Activated CD8-positive, alpha-beta memory T cell treated with anti-CD3 and anti-CD28 coated beads, Interleukin-2, amount 50 U/mL, for 24 hours (primary cell): ENCODE data around the gene SAP130.
A peak's percentile ranks its signal among the peaks of the same experiment; 100 is the strongest.

Experiments used
- DNase-seq: peaks from one replicate; pipeline ENCODE4 v3.0.0-alpha.2; 2020; ENCODE audit errors: extremely low read depth

The SAP130 gene

DNA sequence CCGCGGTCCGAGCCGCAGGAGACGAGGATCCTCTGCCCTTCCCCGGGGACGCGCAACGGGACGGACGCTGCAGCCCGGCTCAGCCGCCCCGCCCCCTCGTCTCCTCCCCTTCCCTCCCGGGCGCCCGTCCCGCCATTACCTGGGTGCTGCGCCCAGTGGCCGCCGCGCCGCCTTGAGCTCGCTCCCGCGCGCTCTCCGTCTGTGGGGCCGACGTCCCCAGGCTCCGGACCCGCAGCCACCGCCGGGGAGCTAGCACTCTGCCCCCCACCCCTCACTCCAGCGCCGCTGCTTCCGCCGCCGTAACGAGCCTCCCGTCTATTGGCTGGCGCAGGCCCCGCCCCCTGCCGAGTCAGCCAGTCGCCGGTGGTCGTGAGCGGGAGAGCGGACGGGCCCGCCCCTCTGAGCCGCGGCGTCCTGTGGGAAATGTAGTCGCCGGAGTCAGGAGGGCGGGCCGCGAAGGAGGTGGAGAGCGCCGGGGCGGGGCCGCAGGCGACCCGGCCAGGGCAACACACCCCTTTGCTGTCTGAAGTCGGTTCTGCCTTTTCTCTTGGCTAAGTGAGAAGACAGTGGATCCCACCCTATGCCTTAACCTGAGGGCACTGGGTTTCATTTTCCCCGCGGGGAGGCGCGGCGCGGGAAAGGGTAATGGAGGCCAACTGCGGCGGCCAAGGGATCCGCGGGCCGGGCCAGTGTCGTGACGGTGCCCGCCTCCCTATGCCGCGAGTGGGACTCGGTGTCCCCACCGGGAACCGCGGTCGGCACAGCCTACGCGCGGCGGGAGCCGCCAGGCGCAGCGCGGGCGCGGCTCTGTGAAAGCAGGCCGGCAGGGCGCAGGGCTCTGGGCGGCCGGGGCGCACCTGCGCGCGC is at the start of gene SAP130:
Gene SAP130, minus strand, starts transcription at position 259 of the 867 bp plus-strand sequence. CDS start 1,767 bp downstream, outside the sequence.
- peak; percentile 90 for DNase-seq

DNA sequence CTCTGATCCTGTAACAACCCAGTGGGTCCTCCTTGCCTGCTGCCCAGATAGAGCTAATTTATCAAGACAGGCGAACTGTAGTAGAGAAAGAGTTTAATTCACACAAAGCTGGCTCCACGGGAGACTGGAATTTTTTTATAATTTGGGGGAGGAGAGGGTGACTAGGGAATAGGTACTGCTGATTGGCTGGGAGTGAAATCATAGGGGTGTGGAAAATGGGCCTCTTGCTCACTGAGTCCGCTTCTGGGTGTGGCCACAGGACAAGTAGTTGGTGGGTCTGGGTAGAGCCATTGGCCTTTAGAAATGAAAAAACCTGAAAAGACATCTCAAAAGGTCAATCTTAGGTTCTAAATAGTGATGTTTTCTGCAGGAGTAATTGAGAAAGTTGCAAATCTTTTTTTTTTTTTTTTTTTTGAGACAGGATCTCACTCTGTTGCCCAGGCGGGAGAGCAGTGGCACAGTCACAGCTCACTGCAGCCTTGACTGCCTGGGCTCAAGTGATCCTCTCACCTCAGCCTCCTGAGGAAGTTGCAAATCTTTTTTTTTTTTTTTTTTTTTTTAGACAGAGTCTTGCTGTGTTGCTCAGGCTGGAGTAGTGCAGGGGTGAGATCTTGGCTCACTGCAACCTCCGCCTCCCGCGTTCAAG is 48.7 kb upstream of the SAP130 start:
- DNase-seq: no peak

DNA sequence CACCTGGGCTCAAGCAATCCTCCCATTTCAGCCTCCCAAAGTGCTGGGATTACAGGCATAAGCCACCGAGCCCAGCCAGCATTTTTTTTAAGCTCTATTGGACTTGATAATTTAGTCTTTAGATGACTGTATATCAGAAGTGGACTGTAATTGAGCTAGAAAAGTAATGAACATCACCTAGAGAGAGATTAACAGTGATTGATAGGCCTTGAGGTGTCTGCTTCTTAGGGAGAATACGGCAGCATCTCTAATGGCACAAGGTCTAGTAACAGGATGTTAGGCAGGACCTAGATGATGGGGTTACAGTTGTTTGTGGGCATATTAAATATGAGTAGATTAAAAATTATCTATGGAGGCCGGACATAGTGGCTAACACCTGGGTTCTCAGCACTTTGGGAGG is 45.4 kb upstream of the SAP130 start:
- no peak for DNase-seq

DNA sequence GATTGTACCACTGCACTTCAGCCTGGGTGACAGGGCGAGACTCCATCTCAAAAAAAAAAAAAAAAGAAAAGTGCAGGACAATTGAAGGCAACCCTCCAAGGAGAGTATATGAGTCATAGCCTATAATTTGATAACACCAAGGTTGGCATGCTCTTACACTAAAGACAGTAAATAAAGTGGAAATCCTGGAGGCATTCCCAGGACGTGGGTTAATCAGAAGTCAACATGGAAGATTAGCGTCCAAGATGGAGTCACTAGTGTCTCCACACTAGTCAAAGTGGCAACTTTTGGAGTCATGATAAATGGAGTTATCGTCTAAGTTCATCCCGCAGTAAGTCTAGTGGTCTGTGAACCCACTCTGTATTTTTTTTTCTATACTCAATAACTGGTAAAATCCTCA is 41.9 kb upstream of the SAP130 start:
- no peak for DNase-seq

DNA sequence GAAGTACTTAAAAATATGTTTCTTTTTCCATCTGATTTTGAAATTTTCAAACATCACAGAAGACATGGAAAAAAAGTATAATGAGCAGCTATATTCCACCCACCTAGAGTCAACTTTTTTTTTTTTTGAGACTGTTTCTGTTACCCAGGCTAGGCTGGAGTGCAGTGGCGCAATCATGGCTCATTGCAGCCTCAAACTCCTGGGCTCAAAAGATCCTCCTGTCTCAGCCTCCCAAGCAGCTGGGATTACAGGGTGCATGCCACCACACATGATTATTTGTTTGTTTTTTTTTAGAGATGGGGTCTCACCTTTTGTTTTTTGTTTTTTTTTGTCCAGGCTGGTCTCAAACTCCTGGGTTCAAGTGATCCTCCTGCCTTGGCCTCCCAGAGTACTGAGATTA is 36.5 kb upstream of the SAP130 start:
- DNase-seq: no peak

DNA sequence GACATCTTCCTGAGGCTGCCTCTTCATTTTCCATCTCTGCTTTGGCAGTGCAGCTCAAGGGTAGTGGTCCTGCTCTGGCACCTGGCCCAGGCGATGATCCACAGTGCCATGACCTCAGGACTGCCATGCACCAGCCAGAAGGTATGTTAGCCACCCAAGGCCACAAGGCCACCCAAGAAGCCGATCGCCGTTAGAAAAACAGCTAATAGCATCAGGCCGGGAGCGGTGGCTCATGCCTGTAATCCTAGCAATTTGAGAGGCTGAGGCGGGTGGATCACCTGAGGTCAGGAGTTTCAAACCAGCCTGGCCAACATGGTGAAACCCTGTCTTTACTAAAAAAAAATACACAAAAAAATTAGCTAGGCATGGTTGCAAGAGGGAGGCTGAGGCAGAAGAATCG is 34.7 kb upstream of the SAP130 start:
- DNase-seq: no peak

DNA sequence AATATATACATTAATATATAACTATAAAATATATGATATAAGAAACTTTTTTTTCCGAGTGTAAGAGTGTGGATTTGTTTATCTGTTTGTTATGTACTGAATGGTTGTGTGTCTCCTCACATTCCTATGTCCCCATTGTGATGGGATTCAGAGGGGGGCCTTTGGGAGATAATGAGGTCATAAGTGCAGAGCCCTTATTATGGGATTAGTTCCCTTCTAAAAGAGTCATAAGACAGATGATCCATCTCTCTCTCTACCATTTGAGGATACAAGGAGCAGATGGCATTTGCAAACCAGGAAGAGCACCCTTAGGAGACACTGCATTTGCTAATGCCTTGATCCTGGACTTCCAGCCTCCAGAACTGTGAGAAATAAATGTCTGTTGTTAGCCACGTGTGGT is 30.3 kb upstream of the SAP130 start:
- no peak for DNase-seq

DNA sequence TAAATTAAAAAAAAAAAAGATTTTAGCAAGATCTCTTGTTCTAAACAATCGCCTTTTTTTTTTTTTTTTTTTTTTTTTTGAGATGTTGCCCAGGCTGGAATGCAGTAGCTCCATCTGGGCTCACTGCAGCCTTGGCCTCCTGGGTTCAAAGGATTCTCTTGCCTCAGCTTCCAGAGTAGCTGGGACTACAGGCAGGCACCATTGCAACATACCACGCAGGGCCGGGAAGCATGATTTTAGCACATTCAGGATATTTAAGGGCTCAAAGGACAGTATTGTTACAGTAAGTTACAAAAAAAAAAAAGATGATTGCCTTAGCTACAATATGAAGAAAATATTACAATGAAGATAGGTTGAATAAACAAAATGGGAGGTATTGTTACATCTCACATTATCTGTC is 29.5 kb upstream of the SAP130 start:
- no peak for DNase-seq

DNA sequence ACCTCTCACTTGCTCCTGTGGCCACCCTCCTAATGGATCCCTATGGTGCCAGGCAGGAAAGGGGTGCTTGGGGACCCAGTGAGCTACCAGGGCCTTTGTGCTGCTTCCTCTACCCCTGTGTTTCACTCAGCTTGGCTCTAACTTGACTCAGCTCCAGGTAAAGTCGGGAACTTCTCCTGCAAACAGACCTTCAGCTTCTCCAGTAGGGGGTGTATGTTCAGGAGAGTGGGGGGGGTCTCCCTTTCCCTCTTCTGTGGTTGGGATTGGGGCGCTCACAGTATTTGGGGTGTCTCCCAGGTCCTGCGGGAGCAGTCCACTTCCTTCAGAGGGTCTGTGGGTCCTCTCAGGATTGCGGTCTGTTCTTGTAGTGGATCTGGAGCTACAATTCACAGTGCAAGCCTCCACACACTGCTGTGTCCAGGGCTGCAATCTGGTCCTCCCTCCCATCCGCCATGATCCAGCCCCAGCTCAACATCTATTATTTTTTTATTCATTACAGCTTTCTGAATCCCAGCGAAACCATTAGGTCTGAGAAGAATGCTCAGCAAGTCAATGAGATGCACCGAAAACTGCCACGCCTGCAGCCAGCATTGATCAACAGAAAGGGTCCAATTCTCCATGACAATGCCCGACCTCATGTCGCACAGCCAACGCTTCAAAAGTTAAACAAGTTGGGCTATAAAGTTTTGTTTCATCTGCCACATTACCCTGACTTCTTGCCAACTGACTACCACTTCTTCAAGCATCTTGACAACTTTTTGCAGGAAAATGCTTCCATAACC is 26.4 kb upstream of the SAP130 start:
- no peak for DNase-seq

DNA sequence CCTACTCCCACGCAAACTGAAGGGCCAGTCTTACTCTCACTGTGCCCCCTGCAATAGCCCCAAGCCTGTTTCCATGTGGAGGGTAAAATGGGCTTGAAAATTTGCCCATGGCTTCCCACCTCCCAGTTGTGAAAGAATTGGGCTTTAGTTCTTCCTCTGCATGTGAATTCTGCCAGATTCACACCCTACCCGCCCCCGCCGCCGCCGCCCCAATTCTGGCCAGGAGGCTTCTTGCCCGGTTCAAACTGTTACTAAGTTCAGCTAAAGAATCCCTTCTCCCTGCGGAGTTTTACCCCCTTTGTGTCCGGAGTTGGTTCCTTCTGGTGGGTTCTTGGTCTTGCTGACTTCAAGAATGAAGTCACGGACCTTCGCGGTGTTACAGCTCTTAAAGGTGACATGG is 25.5 kb upstream of the SAP130 start:
- DNase-seq: no peak

DNA sequence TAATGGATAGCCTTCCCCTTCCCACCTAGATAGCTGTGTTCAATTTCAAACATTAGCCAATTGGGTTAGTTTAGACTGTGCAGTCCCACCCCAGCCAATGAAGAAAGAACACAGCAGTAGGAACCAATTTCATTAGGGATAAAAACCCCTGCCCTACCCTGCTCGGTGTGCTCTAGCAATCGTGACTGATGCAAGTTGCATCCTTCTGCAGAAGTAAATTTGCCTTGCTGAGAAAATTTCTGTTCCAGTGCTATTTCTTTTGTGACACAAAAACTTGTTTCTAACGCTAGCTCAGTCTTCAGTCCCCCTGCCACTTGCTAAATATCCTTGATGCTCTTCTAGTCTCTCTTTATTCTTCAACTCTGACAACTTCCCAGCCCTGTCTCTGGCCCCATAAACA is 15.2 kb upstream of the SAP130 start:
- DNase-seq: no peak

DNA sequence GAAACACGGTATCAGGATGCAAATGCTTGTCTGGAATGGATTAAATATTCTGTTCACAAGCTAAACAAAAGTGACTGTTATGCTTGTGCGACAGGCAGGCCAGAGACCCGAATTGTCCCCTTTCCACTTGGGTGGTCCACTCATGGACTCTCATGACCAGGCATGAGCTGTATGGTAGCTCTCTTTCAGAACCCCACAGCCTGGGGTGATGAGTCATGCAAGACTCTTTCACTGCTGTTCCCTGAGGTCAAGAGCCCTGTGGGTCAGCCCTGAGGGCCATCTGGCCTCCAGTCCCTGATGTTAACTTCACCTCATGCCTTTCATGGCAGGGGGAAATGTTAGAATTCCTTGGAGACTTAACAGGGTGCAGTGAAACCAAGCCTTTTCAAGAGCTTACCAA is 13.7 kb upstream of the SAP130 start:
- no peak for DNase-seq

DNA sequence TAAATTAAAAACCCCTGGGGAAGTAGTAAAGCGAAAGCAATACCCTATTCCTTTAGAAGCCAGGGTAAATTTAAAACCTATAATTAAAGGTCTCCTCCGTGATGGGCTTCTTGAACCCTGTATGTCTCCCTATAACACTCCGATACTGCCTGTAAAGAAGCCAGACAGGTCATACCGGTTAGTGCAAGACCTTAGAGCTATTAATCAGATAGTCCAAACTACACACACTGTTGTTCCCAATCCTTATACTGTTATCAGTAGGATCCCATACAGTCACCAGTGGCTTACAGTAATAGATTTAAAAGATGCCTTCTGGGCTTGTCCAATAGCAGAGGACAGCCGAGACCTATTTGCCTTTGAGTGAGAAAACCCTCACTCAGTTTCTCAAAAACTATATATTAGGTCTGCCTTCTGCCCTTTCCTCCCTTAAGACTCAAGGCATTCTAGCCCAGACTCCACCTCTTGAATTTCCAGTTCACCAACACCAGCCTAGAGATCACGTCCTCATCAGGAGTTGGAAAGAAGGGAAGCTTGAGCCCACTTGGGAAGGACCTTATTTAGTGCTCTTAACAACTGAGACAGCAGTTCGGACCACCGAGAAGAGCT is 12.4 kb upstream of the SAP130 start:
- no peak for DNase-seq

DNA sequence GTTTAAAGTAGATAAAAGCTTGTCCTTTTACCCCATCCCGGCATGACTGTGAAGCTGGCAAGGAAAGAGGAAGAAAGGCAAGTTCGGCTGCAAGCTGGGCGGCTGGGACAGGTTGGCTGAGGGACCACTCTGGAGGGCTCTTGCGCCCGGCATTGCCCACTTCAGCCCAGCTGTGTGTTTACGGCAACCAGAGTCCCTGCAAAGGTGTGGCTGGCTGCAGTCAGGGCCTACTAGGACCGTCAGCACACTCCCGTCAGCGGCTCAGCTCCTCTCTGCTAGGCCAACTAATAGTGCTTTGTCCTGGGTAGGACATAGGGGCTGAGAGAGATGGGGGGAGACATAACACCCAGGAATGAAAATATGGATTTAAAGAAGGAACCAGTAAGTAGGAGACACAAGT is 11.7 kb upstream of the SAP130 start:
- no peak for DNase-seq

DNA sequence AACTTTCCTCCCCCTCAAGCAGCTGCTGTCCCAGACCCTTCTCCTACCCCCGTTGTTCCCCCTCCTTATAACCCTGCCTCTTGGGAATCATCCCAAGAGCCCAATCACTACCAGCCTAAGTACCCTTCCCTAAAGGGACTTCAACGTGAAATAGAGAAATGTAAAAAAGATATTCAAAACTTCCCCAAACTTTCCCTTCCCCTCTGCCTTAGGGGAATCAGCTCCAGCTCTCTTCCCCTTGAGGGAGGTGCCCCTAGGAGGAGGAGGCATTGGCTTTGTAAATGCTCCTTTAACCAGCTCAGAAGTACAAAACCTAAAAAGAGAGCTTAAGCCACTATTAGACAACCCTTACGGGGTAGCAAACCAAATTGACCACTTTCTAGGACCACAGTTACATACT is 10.6 kb upstream of the SAP130 start:
- DNase-seq: no peak

DNA sequence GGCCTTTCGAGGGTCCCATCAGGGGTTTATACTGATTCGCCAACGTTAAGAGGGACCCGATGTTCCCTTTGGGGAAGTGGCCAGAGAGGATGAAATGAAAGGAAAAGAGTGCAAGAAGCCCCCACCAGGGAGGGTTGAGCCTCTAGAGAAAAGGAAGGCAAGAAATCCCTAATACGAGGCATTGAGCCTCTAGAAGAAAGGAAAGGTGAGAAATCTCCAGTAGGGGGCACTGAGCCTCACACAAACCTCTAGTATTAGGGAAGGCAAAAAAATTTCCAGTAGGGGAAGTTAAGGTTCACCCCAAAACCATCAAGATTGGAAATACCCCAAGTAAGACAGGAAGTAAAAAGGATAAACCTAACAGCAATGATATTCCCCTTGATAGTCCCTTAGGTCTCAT is 9.8 kb upstream of the SAP130 start:
- DNase-seq: no peak

DNA sequence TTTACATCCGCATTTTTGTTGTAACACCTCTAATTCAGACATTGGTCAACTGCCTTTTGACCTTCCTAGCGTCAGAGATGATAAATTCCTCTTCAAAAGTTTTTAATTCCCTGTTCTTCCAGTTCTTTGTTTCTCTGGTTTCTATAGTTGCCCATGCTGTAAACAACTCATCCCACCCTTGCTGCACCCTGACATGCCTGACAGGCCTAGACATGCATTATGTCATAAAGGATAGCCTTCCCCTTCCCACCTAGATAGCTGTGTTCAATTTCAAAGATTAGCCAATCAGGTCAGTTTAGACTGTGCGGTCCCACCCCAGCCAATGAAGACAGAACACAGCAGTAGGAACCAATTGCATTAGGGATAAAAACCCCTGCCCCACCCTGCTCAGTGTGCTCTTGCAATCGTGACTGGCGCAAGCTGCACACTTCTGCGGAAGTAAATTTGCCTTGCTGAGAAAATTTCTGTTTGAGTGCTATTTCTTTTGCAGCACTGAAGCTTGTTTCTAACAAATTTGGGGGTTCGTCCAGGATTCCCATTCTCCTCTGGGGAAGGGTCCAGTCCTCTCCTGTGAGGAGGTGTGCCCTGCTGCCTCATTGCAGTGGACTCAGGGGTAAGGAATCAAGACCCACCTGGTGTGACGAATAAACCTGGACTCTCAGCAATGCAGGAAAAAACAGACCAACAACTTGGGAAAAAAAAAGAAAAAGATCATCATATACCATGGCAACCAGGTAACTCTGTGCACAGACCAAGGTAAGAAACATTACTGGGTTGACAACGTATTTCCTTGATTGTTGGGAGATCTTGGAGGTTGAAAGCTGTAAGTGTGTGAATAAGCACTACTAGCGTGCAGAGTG is 9.1 kb upstream of the SAP130 start:
- DNase-seq: no peak

DNA sequence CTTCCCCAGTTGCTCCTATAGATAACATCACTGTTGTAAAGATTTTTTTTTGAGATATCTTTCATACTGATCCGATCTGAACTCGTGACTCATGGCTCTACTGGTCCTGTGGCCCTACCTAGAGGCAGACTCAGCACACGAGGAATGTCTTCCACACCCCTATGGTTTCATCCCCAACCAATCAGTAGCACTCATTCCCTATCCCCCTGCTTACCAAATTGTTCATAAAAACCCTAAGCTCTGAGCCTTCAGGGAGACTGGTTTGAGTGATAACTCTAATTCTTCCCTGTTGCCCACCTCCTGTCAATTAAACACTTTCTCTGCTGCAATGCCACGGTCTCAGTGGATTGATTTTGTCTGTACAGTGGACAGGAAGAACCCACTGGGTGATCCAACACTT is 4.2 kb upstream of the SAP130 start:
- DNase-seq: no peak

DNA sequence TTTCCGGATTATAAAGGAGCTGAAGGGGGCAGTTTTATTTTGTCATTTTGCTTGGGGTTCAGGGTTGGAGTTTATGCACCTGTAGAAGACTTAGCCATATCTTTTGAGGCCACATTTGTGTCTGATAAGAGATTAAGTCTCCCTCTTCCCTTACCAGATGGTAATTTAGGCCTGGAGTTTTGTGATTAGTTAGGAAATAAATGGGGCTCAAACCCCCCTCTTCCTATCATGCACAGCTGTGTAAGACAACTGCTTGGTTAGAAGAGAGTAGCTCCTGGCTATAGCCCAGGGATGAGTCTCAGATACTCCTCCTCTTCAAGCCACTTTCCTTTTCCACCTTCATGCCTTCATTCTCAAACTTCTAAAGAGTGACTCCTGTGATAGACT is 802 bp upstream of the SAP130 start:
- no peak for DNase-seq

DNA sequence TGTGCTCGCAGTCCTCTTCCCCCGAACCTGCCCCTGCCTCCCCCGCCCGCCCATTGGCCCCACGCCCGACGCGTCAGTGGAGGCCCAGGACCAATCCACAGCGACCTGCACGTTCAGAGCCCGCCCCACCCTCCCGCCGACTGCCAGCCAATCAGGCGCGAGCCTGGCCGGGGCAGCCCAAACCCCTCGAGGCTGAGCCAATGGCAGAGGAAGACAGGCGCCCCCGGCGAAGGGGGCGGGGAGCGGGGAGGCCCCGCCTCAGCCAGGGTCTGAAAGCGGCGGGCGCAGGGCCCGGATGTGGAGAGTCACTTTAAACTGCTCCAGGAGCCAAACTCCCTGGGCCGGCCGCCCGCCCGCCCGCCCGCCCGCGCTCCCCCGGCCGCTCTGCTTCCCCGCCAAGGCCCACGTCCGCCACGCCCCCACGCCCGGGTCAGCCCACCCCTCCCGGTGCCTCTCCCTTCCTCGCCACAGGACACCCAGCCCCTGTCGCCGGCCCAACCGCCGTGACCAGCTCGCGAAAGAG is 520 bp downstream of the SAP130 start:
- DNase-seq: peak; percentile 95
